GM12878 (cell line): ENCODE data around the gene SLC38A8. TPM values are rescaled to one million over a fixed set of nuclear protein-coding genes. Genes with fewer than 3 reads are reported as not detected.

Experiments
- ATAC-seq: fragments of 200-7000 bp; cut with Tn5 transposase; 3 replicates; pipeline ENCODE4 v1.9.1; 2020; ENCODE audit warnings: mild to moderate bottlenecking, moderate library complexity
- BruUV-seq: library from RNA; stranded (reverse); fragments of 400-500 nt; replicated peaks from 2 replicates; lab custom pipeline; 2021; lab: Mats Ljungman, UMichigan
- CTCF ChIA-PET: fragments of 300-600 bp; sonication (Branson Sonifier 250); formaldehyde crosslinking; extraction: SDS; loops from one replicate; lab custom pipeline; 2021; ENCODE audit warnings: inconsistent platforms; lab: Yijun Ruan, JAX
- POLR2A ChIA-PET: fragments of 350-600 bp; formaldehyde crosslinking; extraction: SDS; loops from one replicate; lab custom pipeline; 2021; ENCODE audit warnings: inconsistent platforms; lab: Charles Lee
- RAD21 ChIA-PET: fragments of 300-600 bp; sonication (Branson Sonifier 250); formaldehyde crosslinking; loops from one replicate; lab custom pipeline; 2023; ENCODE audit warnings: antibody characterized with exemption; ENCODE audit not compliant: unreplicated experiment; lab: Charles Lee
- SMC1A ChIA-PET: fragments of 300-600 bp; sonication (Branson Sonifier 250); formaldehyde crosslinking; loops from one replicate; lab custom pipeline; 2023; ENCODE audit not compliant: unreplicated experiment, uncharacterized antibody; lab: Charles Lee
- DNase-seq: peaks from one replicate; pipeline ENCODE4 v3.0.0-alpha.2; 2011; ENCODE audit warnings: low read depth, low spot score
- FAIRE-seq: peaks from 3 replicates; lab custom pipeline; 2011; peaks lifted over from hg19 to GRCh38; lab: Jason Lieb, UNC
- H2AFZ ChIP-seq: 2 replicates; pipeline ENCODE4 v1.6.0; 2011; ENCODE audit warnings: low read depth, low read length, control low read depth; ENCODE audit not compliant: control insufficient read depth
- H3K27ac ChIP-seq: 2 replicates; pipeline ENCODE4 v1.5.1; 2011; ENCODE audit warnings: control low read depth; ENCODE audit not compliant: control insufficient read depth, insufficient read depth
- H3K27me3 ChIP-seq, 2 experiments: replicated peaks in 1 of 2; 2 replicates each; pipeline versions ENCODE4 v1.6.0 to v1.6.1; 2011; ENCODE audit warnings: low read length in 1 of 2; ENCODE audit not compliant: control insufficient read depth in 2 of 2, insufficient read depth in 2 of 2
- H3K36me3 ChIP-seq, 2 experiments: 2 replicates each; pipeline ENCODE4 v1.5.1; 2011; ENCODE audit warnings: low read length in 1 of 2; ENCODE audit not compliant: control insufficient read depth in 2 of 2, insufficient read depth in 2 of 2
- H3K4me1 ChIP-seq: 2 replicates; pipeline ENCODE4 v1.6.1; 2011; ENCODE audit warnings: mild to moderate bottlenecking, low read length, moderate library complexity, mixed read lengths; ENCODE audit not compliant: control insufficient read depth, insufficient read depth
- H3K4me2 ChIP-seq: 2 replicates; pipeline ENCODE4 v1.6.0; 2011; ENCODE audit warnings: control low read depth; ENCODE audit not compliant: control insufficient read depth, insufficient read depth
- H3K4me3 ChIP-seq: fragments of 200-600 bp; sonication (generic); 2 replicates; pipeline ENCODE4 v1.5.1; 2016
- H3K79me2 ChIP-seq: 2 replicates; pipeline ENCODE4 v1.6.0; 2011; ENCODE audit warnings: low read length; ENCODE audit not compliant: control insufficient read depth, insufficient read depth
- H3K9ac ChIP-seq: 2 replicates; pipeline ENCODE4 v1.8.0; 2011; ENCODE audit warnings: low read length, control low read depth, mixed read lengths; ENCODE audit not compliant: control insufficient read depth, insufficient read depth
- H3K9me3 ChIP-seq: replicated peaks from 3 replicates; pipeline ENCODE4 v1.5.1; 2011; ENCODE audit warnings: mild to moderate bottlenecking, low read length; ENCODE audit not compliant: control insufficient read depth, insufficient read depth
- H4K20me1 ChIP-seq: 2 replicates; pipeline ENCODE4 v1.6.0; 2011; ENCODE audit not compliant: control insufficient read depth, insufficient read depth
- BCLAF1 ChIP-seq: fragments of 450-650 bp; IDR thresholded peaks from 2 replicates; pipeline ENCODE4 v1.6.1; 2017; ENCODE audit warnings: antibody characterized with exemption, mild to moderate bottlenecking, moderate library complexity
- ETV6 ChIP-seq, 2 experiments: fragments of 450-650 bp in 1 of 2; IDR thresholded peaks in 1 of 2; conservative IDR thresholded peaks in 1 of 2; 2 replicates each; pipeline ENCODE4 v1.6.1; 2014; ENCODE audit warnings: antibody characterized with exemption in 1 of 2, borderline replicate concordance in 1 of 2, low read depth in 1 of 2, mild to moderate bottlenecking in 1 of 2, moderate library complexity in 1 of 2
- HDAC2 ChIP-seq: fragments of 200-600 bp; sonication (generic); IDR thresholded peaks from 2 replicates; pipeline ENCODE4 v1.6.1; 2017
- HDAC6 ChIP-seq: fragments of 200-600 bp; sonication (generic); IDR thresholded peaks from one replicate; pipeline ENCODE4 v1.8.0; 2017; ENCODE audit warnings: antibody characterized with exemption; ENCODE audit not compliant: unreplicated experiment
- PRDM15 ChIP-seq: fragments of 450-650 bp; formaldehyde crosslinking; IDR thresholded peaks from 2 replicates; pipeline ENCODE4 v1.4.0; 2020; ENCODE audit warnings: mild to moderate bottlenecking, moderate library complexity
- RELA ChIP-seq: fragments of 450-650 bp; IDR thresholded peaks from 2 replicates; pipeline ENCODE4 v1.8.0; 2014; ENCODE audit warnings: borderline replicate concordance; ENCODE audit not compliant: partially characterized antibody
- SP1 ChIP-seq: IDR thresholded peaks from one replicate; pipeline ENCODE4 v1.6.1; 2011; ENCODE audit warnings: low read depth, low read length
- SPI1 ChIP-seq: IDR thresholded peaks from 2 replicates; pipeline ENCODE4 v1.6.1; 2011; ENCODE audit warnings: low read depth, mild to moderate bottlenecking, low read length, moderate library complexity, borderline replicate concordance; ENCODE audit not compliant: insufficient read depth
- SREBF1 ChIP-seq: IDR thresholded peaks from 2 replicates; pipeline ENCODE4 v1.6.1; 2012; ENCODE audit warnings: mild to moderate bottlenecking, low read length
- SUPT20H ChIP-seq: IDR thresholded peaks from 2 replicates; pipeline ENCODE4 v1.6.1; 2011; ENCODE audit warnings: low read depth, mild to moderate bottlenecking, low read length, moderate library complexity, borderline replicate concordance; ENCODE audit not compliant: control insufficient read depth
- SUZ12 ChIP-seq: fragments of 200-600 bp; sonication (generic); IDR thresholded peaks from one replicate; pipeline ENCODE4 v1.6.1; 2018; ENCODE audit warnings: antibody characterized with exemption, mild to moderate bottlenecking; ENCODE audit not compliant: unreplicated experiment
- TARDBP ChIP-seq: IDR thresholded peaks from 2 replicates; pipeline ENCODE4 v1.6.1; 2016; ENCODE audit warnings: borderline replicate concordance
- YY1 ChIP-seq: IDR thresholded peaks from 2 replicates; pipeline ENCODE4 v1.6.1; 2011; ENCODE audit warnings: low read depth, mild to moderate bottlenecking, low read length
- ZBED1 ChIP-seq: IDR thresholded peaks from 2 replicates; pipeline ENCODE4 v1.6.1; 2016; ENCODE audit warnings: borderline replicate concordance
- ZSCAN29 ChIP-seq: fragments of 450-650 bp; IDR thresholded peaks from 2 replicates; pipeline ENCODE4 v1.6.1; 2017; ENCODE audit warnings: mild to moderate bottlenecking, moderate library complexity
- WGBS: methylation state at CpG from one replicate; pipeline ENCODE4 v1.1.6; 2016; ENCODE audit warnings: low lambda C conversion rate; ENCODE audit not compliant: insufficient replicate concordance, insufficient coverage; ENCODE audit errors: missing lambda C conversion rate; 5-methylcytosine and 5-hydroxymethylcytosine counted together
- in situ Hi-C: fragments of 300-500 bp; cut with MboI; formaldehyde crosslinking; loops from 9 replicates; pipeline ENCODE4 v1.14.3; 2018; ENCODE audit warnings: mixed read lengths
- intact Hi-C: fragments of 100-400 bp; cut with micrococcal nuclease; formaldehyde crosslinking; loops from one replicate; pipeline ENCODE4 v1.14.2; 2022; ENCODE audit not compliant: unreplicated experiment
- polyA plus RNA-seq, 11 experiments: library from polyadenylated mRNA; depleted of rRNA in 4 of 11; unstranded in 6 of 11; stranded (reverse) in 5 of 11; fragments of >200 nt; fragmentation: Nextera tagmentation in 4 of 11; fragmentation: Illumina TruSeq in 1 of 11; extraction: Ambion mirVana in 4 of 11; extraction: Trizol in 1 of 11; gene quantifications; 1 replicate in 1 of 11; 2 replicates in 10 of 11; pipeline versions ENCODE4 v1.2.1 to v1.2.3, GENCODE V29; 2011 to 2016; ENCODE audit warnings: inconsistent platforms in 2 of 11, missing spikeins in 2 of 11, low read depth in 1 of 11
- total RNA-seq, 4 experiments: library from RNA; depleted of rRNA in 3 of 4; stranded (reverse); fragments of >200 nt in 3 of 4; fragmentation: Illumina TruSeq in 1 of 4; extraction: Trizol in 1 of 4; gene quantifications; 2 replicates each; pipeline versions ENCODE4 v1.2.1 to v1.2.3, GENCODE V29; 2013 to 2021

Gene SLC38A8
- total and polyA plus RNA-seq, 10 of the 15 experiments (the other 5 are each of a cell fraction or from before 2014, with no cell fraction given) = not detected

GRCh38 chr16:83974475-83974874, 68.1 kb downstream of the SLC38A8 start:
- H3K27me3 ChIP-seq = no peaks in the 10 kb centered on the region
- BruUV-seq = no TSS peak
- WGBS = 18% methylated on average over 7 of the region's 7 CpGs
- no peak overlapping the region for H3K9ac ChIP-seq
- intact Hi-C loops = no loop called here
- CTCF ChIA-PET = no interaction called here
- SMC1A ChIA-PET = no interaction called here
- POLR2A ChIA-PET = no interaction called here
- H2AFZ ChIP-seq = no peak overlapping the region
- RAD21 ChIA-PET = no interaction called here
- ATAC-seq = no peak
- H3K9me3 ChIP-seq = no peaks in the 10 kb centered on the region; the same call in 2 of the 3 replicates
- FAIRE-seq = no peak
- no peaks in the 10 kb centered on the region for H3K4me1 ChIP-seq
- in situ Hi-C loops = no loop called here
- H3K79me2 ChIP-seq = no peaks in the 10 kb centered on the region
- no peak overlapping the region for H3K27ac ChIP-seq
- no peak for DNase-seq
- H3K4me2 ChIP-seq = no peak overlapping the region
- TF ChIP-seq SP1 (no peak), ZSCAN29 (no peak), ZBED1 (no peak), TARDBP (no peak), PRDM15 (CRISPR knock-in tag) (no peak), SREBF1 (no peak), SPI1 (no peak), RELA (no peak), ETV6 (conservative IDR thresholded peaks at IDR 0.05 in 1 of 2, IDR thresholded peaks at IDR 0.05 in 1 of 2; ENCODE audit: borderline replicate concordance in 1 of 2, low read depth in 1 of 2) (no peak), HDAC6 (no peak), SUPT20H (no peak), BCLAF1 (no peak), HDAC2 (no peak), YY1 (no peak), SUZ12 (no peak)
- H3K36me3 ChIP-seq = no peaks in the 10 kb centered on the region
- no peak overlapping the region for H3K4me3 ChIP-seq
- H4K20me1 ChIP-seq = no peaks in the 10 kb centered on the region
